Fibroblast of pulmonary artery (primary cell): ENCODE data around the gene TP53RK.

Experiments
- DNase-seq: peaks from one replicate; pipeline ENCODE4 v3.0.0-alpha.2; 2010; ENCODE audit warnings: low read depth
- H3K4me3 ChIP-seq: replicated peaks from 2 replicates; pipeline ENCODE4 v1.5.1; 2011; ENCODE audit warnings: low read depth, mild to moderate bottlenecking, control low read depth, low read length, moderate library complexity
- TF ChIP-seq, protein P1 (sequence below): IDR thresholded peaks from 2 replicates; pipeline ENCODE4 v1.5.1; 2011; ENCODE audit warnings: mild to moderate bottlenecking, control low read depth, low read length, inconsistent platforms; ENCODE audit errors: missing control alignments

Gene TP53RK

GRCh38 chr20:46689082-46689753 is at the start of gene TP53RK:
Gene TP53RK (minus strand): TSS chr20:46689444. CDS start chr20:46689414, 30 bp downstream.
- TF ChIP-seq, protein P1, sequence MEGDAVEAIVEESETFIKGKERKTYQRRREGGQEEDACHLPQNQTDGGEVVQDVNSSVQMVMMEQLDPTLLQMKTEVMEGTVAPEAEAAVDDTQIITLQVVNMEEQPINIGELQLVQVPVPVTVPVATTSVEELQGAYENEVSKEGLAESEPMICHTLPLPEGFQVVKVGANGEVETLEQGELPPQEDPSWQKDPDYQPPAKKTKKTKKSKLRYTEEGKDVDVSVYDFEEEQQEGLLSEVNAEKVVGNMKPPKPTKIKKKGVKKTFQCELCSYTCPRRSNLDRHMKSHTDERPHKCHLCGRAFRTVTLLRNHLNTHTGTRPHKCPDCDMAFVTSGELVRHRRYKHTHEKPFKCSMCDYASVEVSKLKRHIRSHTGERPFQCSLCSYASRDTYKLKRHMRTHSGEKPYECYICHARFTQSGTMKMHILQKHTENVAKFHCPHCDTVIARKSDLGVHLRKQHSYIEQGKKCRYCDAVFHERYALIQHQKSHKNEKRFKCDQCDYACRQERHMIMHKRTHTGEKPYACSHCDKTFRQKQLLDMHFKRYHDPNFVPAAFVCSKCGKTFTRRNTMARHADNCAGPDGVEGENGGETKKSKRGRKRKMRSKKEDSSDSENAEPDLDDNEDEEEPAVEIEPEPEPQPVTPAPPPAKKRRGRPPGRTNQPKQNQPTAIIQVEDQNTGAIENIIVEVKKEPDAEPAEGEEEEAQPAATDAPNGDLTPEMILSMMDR = no peak

GRCh38 chr20:46735436-46735835 is 46.2 kb upstream of the TP53RK start:
- no peak for DNase-seq
- TF ChIP-seq, protein P1 = no peak
- H3K4me3 ChIP-seq = no peak overlapping the region

More at GRCh38 chr20:46689082-46689753, at the start of gene TP53RK:
- H3K4me3 ChIP-seq = peak within 1 kb of the TSS; percentile 77
- peak; percentile 100 for DNase-seq

DNA sequence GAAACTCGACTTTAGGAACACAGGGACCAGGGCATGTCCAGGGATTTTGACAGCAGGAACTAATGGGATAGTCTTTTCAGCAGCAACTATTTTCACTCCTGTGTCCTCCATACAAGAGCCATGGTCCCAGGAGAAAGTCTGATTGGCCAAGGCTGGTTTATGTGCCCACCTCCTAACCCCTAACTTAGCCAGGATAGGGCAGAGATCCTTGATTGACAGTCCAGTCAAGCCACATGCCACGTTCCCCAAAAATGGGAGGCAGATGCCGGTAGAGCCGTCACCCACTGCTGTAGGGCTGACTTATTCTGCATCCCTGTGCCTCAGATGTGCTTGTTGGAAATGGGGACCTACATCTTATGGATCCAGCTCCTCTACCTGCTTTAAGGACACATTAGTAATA is 42.5 kb upstream of the TP53RK start:
- TF ChIP-seq, protein P1 = no peak
- DNase-seq = no peak
- H3K4me3 ChIP-seq = no peak overlapping the region

DNA sequence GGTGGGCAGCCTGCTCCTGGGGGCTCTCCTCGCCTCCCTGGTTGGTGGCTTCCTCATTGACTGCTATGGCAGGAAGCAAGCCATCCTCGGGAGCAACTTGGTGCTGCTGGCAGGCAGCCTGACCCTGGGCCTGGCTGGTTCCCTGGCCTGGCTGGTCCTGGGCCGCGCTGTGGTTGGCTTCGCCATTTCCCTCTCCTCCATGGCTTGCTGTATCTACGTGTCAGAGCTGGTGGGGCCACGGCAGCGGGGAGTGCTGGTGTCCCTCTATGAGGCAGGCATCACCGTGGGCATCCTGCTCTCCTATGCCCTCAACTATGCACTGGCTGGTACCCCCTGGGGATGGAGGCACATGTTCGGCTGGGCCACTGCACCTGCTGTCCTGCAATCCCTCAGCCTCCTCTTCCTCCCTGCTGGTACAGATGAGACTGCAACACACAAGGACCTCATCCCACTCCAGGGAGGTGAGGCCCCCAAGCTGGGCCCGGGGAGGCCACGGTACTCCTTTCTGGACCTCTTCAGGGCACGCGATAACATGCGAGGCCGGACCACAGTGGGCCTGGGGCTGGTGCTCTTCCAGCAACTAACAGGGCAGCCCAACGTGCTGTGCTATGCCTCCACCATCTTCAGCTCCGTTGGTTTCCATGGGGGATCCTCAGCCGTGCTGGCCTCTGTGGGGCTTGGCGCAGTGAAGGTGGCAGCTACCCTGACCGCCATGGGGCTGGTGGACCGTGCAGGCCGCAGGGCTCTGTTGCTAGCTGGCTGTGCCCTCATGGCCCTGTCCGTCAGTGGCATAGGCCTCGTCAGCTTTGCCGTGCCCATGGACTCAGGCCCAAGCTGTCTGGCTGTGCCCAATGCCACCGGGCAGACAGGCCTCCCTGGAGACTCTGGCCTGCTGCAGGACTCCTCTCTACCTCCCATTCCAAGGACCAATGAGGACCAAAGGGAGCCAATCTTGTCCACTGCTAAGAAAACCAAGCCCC is 36.2 kb upstream of the TP53RK start:
- TF ChIP-seq, protein P1 = no peak
- H3K4me3 ChIP-seq = no peak overlapping the region
- no peak for DNase-seq

GRCh38 chr20:46724343-46724959 is 35.2 kb upstream of the TP53RK start:
- H3K4me3 ChIP-seq = no peak overlapping the region
- TF ChIP-seq, protein P1 = no peak
- DNase-seq = no peak

DNA sequence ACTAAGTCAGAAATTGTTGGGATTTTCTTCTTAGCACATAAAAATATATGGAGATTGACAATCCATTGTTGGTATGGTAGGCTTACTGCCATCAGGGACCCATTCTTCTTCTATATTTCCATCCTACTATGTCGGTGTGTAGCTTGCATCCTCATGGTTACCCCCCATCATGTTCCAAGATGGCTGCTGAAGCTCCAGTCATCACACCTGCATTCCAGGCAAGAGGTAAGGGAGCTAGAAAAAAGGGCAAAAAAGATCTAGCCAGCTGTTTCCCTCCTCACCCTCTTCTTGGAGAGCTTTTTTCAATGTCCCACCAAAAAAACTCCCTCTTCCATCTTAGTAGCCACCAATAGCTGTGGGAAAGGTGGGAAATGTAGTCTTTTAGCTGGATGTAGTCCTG is 33.8 kb upstream of the TP53RK start:
- H3K4me3 ChIP-seq = no peak overlapping the region
- TF ChIP-seq, protein P1 = no peak
- no peak for DNase-seq
